Endodermal cell (in vitro differentiated cells): ENCODE results near the gene PRR16. TPM values are rescaled to one million over a fixed set of nuclear protein-coding genes. Genes with fewer than 3 reads are reported as not detected.

Experiments used
- DNase-seq: peaks from one replicate; pipeline ENCODE4 v3.0.0-alpha.2; 2017
- H3K27ac ChIP-seq: 2 replicates; pipeline ENCODE4 v1.5.1; 2013; ENCODE audit warnings: mild to moderate bottlenecking, low read depth, low read length, moderate library complexity
- H3K27me3 ChIP-seq: 2 replicates; pipeline ENCODE4 v1.6.1; 2013; ENCODE audit warnings: mild to moderate bottlenecking, low read length, moderate library complexity; ENCODE audit not compliant: insufficient read depth, control insufficient read depth, poor library complexity, severe bottlenecking
- H3K36me3 ChIP-seq: 2 replicates; pipeline ENCODE4 v1.7.0; 2013; ENCODE audit warnings: mild to moderate bottlenecking, low read length, moderate library complexity; ENCODE audit not compliant: control insufficient read depth, insufficient read depth
- H3K4me1 ChIP-seq: one replicate; pipeline ENCODE4 v1.7.0; 2013; ENCODE audit warnings: low read length; ENCODE audit not compliant: control insufficient read depth, insufficient read depth
- H3K4me3 ChIP-seq: 2 replicates; pipeline ENCODE4 v1.5.1; 2013; ENCODE audit warnings: mild to moderate bottlenecking, low read length, moderate library complexity
- H3K9ac ChIP-seq: 2 replicates; pipeline ENCODE4 v1.6.1; 2013; ENCODE audit warnings: mild to moderate bottlenecking, low read length, moderate library complexity; ENCODE audit not compliant: poor library complexity, severe bottlenecking; ENCODE audit errors: extremely low read depth
- H3K9me3 ChIP-seq: 2 replicates; pipeline ENCODE4 v1.6.1; 2013; ENCODE audit warnings: mild to moderate bottlenecking, low read length, moderate library complexity; ENCODE audit not compliant: control insufficient read depth
- H3K27ac Mint-ChIP-seq: 2 replicates; pipeline ENCODE4 v1.8.0; 2020; ENCODE audit warnings: mixed read lengths
- H3K27me3 Mint-ChIP-seq: 2 replicates; pipeline ENCODE4 v1.8.0; 2021; ENCODE audit warnings: mild to moderate bottlenecking, mixed read lengths; ENCODE audit not compliant: insufficient read depth
- H3K36me3 Mint-ChIP-seq: 2 replicates; pipeline ENCODE4 v1.8.0; 2020; ENCODE audit warnings: low read depth, mixed read lengths
- H3K4me1 Mint-ChIP-seq: 2 replicates; pipeline ENCODE4 v1.8.0; 2020; ENCODE audit warnings: mixed read lengths
- H3K4me3 Mint-ChIP-seq: 2 replicates; pipeline ENCODE4 v1.8.0; 2020; ENCODE audit warnings: mild to moderate bottlenecking, moderate library complexity, mixed read lengths
- H3K9me3 Mint-ChIP-seq: 2 replicates; pipeline ENCODE4 v1.8.0; 2020; ENCODE audit warnings: mild to moderate bottlenecking, mixed read lengths
- CTCF ChIP-seq: fragments of 200-600 bp; sonication (generic); conservative IDR thresholded peaks from 2 replicates; pipeline ENCODE4 v1.5.0; 2021; ENCODE audit warnings: antibody characterized with exemption, mild to moderate bottlenecking
- WGBS, 2 experiments: methylation state at CpG; one replicate each; pipeline versions ENCODE4 v1.1.5 to v1.1.7; 2013; ENCODE audit warnings: missing lambda C conversion rate in 2 of 2, mixed read lengths in 1 of 2; ENCODE audit not compliant: insufficient coverage in 1 of 2, insufficient read length in 1 of 2; 5-methylcytosine and 5-hydroxymethylcytosine counted together
- total RNA-seq, 2 donors: library from RNA; stranded (reverse); fragmentation: NEBNext Ultra II Directional in 1 of 2; extraction: Animal tissue kit (Norgen Biotek cat#: 25700) in 1 of 2; gene quantifications; 2 replicates in 1 of 2; 3 replicates in 1 of 2; pipeline ENCODE4 v1.2.1, GENCODE V29; 2021

The PRR16 gene
- total RNA-seq, 2 donors from 2014 or later: 0.53 to 0.64 TPM

- peaks cover 5% of the 10 kb centered on the region for H3K4me1 Mint-ChIP-seq
- no peak for DNase-seq
- no peaks in the 10 kb centered on the region for H3K36me3 ChIP-seq
- no peaks in the 10 kb centered on the region for H3K36me3 Mint-ChIP-seq
- peak overlapping the region; percentile 65 for H3K4me3 Mint-ChIP-seq
- TF ChIP-seq CTCF: no peak
- H3K27ac Mint-ChIP-seq: no peak overlapping the region
- no peaks in the 10 kb centered on the region for H3K9me3 ChIP-seq
- peaks cover 61% of the 10 kb centered on the region for H3K27me3 ChIP-seq
- peak overlapping the region; percentile 82 for H3K4me3 ChIP-seq
- H3K4me1 ChIP-seq: no peaks in the 10 kb centered on the region
- 2% methylated on average over 33 of the region's 33 CpGs; no CpG with 5 or more reads in 1 of the 2 experiments for WGBS, 2 experiments
- H3K9me3 Mint-ChIP-seq: no peaks in the 10 kb centered on the region
- H3K27ac ChIP-seq: no peak overlapping the region
- peaks cover 66% of the 10 kb centered on the region for H3K27me3 Mint-ChIP-seq
- H3K9ac ChIP-seq: no peak overlapping the region
Observed at GRCh38 chr5:120465436-120465961, 1.4 kb downstream of the PRR16 start.

- Histone ChIP-seq H3K9ac (no peak overlapping the region), H3K27ac (no peak overlapping the region), H3K4me1 (no peaks in the 10 kb centered on the region), H3K9me3 (no peaks in the 10 kb centered on the region), H3K4me3 (no peak overlapping the region), H3K36me3 (no peaks in the 10 kb centered on the region), H3K27me3 (peaks cover 61% of the 10 kb centered on the region)
- no peaks in the 10 kb centered on the region for H3K9me3 Mint-ChIP-seq
- peaks cover 64% of the 10 kb centered on the region for H3K27me3 Mint-ChIP-seq
- 84 to 86% methylated on average over 4 of the region's 4 CpGs for WGBS, 2 experiments
- DNase-seq: no peak
- peaks cover 5% of the 10 kb centered on the region for H3K4me1 Mint-ChIP-seq
- H3K4me3 Mint-ChIP-seq: no peak overlapping the region
- TF ChIP-seq CTCF: no peak
- H3K27ac Mint-ChIP-seq: no peak overlapping the region
- no peaks in the 10 kb centered on the region for H3K36me3 Mint-ChIP-seq
Observed at GRCh38 chr5:120466341-120467006, 2.4 kb downstream of the PRR16 start.

GRCh38 chr5:120471971-120472370 is 7.9 kb downstream of the PRR16 start:
- H3K9ac ChIP-seq: no peak overlapping the region
- Mint-ChIP-seq H3K4me3 (no peak overlapping the region), H3K9me3 (no peaks in the 10 kb centered on the region), H3K27ac (no peak overlapping the region), H3K36me3 (no peaks in the 10 kb centered on the region), H3K27me3 (peaks cover 16% of the 10 kb centered on the region), H3K4me1 (peaks cover 2% of the 10 kb centered on the region)
- H3K9me3 ChIP-seq: no peaks in the 10 kb centered on the region
- H3K4me1 ChIP-seq: no peaks in the 10 kb centered on the region
- H3K36me3 ChIP-seq: no peaks in the 10 kb centered on the region
- H3K27me3 ChIP-seq: peaks cover 11% of the 10 kb centered on the region
- DNase-seq: no peak
- TF ChIP-seq CTCF: no peak
- H3K27ac ChIP-seq: no peak overlapping the region
- H3K4me3 ChIP-seq: no peak overlapping the region
